HG02610 (cell line): ENCODE measurements around the gene SLC35B1.

Source experiments
- ATAC-seq: cut with Tn5 transposase; IDR thresholded peaks from one replicate; pipeline ENCODE4 v1.9.1; 2021; ENCODE audit warnings: mild to moderate bottlenecking, moderate library complexity; ENCODE audit not compliant: unreplicated experiment

SLC35B1 gene

DNA sequence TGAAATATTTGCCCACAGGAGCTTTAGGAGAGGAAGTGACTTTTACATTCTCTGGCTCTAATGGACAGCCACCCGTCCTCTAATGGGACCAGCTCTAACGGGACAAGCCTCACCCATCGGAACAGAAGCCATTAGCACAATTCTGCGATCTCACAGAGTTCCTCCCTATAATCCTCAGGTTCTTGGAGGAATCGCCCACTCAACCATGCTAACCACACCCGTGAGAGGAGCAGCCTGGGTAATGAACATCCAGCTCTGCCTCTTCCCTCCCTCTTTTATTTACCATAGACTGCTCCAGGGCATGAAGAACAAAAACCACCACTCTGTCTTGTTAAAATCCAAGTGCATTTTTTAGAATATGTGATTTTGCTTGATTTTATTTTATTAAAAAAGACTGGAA is 6.8 kb downstream of the SLC35B1 start:
- ATAC-seq, result no peak

DNA sequence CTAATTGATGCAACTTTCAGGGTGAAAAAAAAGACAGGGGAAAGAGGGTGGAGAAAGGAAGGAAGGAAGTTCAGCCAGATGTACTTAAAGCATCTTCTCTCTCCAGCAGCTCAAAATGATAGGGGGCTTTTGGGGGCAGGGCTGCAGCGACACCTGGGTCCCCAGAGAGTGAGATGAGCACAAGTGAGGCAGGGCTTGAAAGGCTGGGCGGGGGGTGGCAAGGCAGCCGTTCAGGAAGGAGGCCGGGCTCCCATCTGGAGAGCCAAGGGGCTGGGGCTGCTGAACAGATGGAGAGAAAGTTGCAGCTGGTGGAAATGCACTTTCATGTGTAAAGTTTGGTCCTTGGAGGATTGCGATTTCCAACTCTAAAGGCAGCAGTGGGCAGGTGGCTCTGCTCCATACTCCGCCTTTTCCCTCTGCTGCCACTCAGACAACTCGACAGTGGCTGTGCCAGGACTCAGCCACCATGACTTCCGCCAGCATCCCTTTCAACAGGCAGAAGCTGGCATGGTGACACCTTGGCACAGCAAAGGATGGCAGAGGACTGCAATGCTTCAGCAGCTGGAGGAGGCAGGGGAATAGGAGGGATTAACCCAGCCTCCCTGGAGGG is 7.7 kb downstream of the SLC35B1 start:
- no peak for ATAC-seq

DNA sequence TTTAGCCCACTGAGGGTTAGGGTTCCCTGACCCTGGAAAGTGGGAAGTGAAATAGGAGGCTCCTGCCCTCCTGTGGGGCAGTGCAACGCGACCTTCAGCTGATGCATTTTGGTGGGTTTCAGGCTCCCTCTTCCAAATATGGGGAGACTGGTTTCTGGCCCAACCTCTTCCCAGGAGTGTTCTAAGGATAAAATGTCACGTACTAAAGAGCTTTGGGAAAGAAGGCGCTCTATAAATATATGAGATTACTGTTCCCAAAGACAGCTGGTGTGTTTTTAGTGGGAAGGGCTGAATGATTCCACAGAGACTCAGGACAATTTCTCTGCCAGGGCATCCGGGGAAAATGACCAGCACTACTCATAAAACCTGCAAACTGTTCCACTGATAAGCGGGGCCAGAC is 9.8 kb downstream of the SLC35B1 start:
- ATAC-seq, result no peak

DNA sequence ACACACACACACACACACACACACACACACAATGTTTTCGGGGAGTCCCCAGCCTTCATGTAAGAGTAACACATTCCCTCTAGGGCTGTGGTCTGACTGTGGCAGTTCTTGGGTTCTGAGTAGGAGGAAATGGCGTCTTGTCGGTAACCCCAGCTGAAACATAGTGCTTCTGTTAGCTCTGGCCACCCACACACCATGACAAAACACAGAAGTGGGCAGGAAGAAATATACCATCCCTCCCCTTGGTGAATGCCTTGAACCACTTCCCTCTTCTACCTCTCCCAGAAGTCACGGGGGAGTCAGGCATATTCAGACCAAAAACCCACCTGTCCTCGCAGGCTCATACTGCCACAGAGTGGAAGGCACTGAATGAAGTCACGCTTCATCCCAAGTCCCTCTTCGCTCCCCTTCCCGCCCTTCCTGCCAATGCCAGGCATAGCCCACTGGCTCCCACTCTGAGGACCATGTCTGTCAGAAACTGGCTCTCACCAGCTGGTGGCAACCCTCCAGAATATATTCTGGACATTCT is 11.5 kb downstream of the SLC35B1 start:
- peak; percentile 79 for ATAC-seq

DNA sequence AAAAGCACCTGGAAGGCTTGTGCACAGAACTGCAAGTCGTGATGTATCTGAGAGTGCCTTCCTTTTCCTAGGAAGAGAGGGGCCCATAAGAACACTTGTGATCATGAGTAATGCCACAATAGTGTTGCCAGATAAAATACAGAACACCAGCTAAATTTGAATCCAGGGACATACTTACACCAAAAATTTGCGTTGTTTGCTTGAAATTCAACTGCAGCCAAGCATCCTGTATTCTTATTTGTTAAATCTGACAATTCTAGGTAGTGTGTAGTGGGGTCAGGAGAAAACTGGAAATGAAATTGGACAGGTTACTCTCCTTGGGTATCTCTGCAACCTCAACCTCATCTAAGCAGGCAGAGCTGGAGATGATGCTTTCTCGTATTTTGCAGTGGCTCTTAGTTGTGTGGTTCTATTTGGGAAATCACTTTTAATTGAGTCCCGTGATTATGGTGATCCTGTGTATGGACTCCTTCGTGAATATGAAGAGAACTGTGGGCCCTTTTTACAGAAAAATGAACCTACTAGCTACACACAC is 12.0 kb downstream of the SLC35B1 start:
- no peak for ATAC-seq

DNA sequence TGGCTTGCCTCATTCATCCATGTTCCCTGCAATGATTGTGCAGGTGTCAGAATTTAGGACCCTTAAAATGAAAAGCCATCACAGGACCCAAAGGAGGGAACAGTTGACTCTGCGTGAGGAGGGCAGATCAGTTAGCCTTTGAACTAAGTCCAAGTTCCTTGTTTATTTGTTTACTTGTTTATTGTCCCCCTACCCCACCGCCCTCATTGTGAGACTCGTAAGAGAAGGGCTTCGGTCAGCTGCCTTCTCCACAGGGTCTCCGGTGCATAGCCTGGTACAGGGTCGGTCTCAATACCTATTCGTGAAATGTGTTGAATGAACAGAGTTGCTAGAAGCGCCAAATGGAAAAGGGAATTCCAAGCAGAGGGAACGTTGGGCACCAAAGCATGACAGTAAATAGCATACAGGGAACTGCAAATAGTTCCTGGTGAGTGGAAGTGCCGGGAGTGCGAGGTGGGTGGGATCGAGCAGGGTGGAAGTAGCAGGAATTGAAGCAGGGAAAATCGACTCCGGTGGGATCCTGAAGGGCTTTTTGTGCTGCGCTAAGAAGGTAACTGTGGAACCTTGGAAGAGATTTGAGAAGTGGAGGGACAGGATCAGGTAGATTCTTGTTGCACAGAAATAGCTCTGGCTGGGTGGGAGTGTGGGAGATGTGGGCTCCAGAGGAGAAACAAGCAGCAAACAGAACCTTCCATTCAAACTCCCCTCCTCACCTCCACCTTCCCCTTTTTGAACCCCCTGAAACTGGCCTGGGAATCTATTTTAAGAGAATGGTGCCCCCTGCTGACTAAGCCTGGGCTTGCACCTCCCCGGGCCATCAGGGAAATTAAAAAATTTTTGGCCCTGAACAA is 12.7 kb downstream of the SLC35B1 start:
- ATAC-seq, result no peak

DNA sequence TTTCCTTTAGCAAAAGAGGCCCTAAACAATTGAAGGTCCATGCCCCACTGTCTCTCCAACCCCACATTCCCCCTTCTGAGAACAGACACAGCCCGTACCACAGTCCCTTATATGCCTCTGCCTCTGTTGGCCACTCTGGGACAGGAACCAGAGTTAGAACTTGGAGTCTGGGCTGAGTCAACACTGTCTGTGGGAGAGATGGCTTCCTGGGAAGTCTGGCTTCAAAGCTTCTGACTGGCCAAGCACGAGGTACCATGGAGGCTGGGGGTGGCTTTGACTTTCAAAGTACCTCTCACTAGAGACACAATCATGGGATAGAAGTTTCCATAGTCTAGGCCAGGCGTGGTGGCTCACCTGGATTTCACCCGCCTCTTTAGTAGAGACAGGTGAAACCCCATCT is 15.0 kb downstream of the SLC35B1 start:
- ATAC-seq, result no peak

DNA sequence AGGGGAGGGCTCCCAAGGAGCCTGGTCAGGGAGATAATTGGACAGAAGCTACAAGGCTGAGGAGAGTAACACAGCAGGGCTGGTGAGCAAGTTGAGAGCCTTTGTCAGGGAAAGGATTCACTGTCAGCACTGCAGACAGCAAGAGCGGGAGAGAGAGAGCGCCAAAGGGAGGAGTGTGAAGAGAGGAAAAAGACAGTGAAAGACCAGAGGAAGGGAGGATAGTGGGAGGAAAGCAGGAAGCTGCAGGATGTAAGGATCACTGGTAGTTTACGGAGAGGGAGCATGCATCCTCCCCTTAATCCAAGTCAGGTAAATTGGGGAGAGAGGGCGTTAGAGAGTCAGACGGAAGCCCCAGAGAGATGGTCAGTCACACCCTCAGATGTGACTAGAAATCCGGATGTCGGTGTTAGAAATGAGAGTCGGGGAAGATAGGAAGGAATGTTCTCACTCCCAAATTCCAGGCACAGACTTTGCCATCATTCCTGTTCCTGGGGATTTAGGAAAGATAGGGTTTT is 16.0 kb downstream of the SLC35B1 start:
- ATAC-seq, result no peak

DNA sequence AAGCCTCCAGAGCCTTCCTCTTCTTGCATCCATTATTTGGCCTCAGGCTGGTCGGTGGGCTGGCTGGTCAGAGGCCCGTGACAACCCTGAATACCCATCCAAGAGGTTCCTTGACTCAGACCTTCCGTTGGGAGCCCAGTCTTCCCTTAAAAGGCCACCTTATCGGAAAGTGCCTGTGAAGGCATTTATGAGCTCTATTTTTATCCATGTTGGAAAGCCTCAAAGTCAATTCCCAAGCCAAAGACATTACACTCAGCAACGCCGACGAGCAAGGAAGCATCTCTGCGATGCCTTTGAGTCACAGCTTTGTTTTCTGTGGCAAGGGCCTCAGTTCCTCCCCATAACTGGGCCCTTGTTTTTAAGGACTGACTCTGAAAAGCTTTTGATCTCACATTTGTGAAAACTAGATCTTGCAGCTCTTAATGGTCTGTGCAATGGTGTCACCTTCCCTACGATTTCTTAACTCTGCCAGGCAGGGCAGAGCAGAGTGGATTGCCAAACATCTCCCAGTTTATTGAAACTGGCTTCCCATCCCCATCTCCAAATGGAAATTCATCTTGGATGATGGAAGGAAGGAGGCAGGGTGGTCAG is 16.6 kb downstream of the SLC35B1 start:
- ATAC-seq, result no peak

DNA sequence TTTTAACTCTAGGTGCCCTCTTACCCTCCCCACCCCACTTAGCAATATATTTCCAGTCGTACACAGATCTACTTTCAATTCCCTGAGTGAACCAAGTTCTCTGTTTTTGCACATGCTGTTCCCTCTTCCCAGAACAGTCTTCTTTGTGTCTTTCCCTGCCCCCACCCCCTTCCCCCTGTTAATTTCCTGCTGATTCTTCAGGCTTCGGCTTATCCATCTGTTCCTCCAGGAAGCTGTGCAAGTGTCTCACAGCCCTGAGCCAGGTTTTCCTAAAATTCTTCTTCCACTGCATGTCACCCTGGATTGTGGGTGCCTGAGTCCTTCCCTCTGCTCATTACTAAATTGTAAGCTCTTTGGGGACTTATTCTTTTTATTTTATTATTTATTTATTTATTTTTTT is 17.5 kb downstream of the SLC35B1 start:
- ATAC-seq, result no peak

DNA sequence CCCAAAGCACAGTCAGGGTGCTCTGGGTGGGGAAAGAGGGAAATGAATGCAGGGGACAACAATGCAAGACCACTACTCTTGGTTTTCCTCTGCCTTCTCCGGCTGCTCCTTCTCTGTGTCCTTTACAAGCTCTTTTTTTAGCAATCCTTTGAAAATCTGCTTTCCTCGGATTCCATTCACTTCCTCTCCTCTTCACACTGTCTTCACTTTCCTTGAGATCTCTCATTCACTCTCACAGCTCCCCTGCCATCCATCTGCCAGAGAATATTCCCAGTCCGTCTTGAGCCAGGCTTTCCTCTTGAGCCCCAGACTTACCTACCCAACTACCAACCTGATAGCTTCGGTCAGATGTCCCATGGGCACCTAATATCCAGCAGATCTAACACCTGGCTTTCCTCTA is 18.9 kb downstream of the SLC35B1 start:
- no peak for ATAC-seq

DNA sequence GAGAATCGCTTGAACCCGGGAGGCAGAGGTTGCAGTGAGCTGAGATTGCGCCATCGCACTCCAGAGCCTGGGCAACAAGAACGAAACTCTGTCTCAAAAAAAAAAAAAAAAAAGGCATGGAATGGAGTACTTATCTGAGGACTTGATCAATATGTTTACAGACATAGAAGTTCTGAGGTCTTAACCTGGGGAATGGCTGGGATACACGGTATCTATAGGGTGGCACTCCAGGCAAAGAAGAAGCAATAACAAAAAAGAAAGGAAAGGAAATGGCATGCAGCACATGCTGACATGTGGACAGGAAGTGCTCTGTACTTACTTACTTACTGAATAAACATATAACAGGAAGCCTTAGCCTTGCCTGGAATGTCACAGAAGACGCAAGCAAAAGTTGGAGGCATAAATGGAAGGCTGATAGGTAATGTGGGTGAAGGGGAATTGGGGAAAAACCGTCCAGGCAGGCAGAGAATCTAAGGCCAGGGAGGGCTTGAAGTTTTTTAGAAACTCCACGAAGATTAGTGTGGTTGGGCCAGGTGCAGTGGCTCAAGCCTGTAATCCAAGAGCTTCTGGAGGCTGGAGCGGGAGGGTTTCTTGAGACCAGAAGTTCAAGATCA is 19.8 kb downstream of the SLC35B1 start:
- no peak for ATAC-seq

DNA sequence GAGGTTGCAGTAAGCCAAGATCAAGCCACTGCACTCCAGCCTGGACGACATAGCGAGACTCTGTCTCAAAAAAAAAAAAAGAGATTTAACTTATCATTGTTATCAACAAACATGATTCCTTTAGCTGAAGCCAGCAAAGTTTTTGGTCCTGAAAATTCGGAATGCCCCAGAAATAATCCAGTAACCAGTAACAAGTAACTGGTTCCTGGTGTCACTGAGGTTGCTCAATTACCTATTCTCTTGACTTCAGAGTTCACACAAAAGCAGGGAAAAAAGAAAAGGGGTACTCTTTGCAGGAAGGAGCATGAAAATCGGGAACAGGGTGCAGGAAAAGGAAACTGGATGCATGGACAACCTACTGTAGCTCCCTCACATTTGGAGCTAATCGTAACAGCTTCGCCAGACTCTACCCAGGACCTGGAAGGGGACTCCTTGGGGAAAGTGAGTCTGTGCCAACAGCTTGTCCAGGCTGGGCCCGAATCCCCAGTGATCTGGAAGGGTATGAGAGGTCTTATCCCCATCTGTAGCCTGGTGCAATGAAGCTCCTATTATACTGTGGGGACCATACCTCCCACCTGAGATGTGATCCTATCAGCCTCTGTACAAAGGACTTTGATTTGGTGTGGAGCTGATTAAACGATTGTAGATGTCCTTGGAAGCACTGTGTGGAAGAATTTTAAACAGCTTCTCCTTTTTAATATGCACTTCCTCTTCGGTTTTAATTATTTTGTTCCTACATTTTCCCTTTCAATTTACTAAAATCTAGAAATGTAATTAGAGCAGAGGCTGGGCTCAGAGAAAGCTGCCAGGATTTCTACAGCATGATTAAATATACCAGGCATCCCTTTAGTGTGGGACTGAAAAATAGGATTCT is 26.4 kb downstream of the SLC35B1 start:
- ATAC-seq, result no peak

DNA sequence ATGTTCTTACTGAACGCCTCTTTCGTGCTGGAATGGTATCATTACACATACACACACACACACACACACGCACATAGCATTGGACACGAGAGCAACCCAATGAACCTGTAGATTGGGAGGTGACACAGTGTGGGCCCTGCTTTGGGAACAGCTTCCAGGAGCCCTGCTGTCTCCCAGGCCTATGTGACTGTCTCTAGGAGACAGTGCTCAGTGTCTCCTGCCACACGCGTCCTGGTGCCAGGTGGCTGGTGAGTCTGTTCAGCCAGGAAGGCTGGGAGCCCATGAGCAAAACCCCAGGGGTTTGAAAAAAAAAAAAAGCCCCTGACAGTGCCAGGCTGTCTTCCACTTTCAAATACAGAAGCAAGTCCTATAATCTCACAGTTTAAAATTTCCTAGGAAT is 27.4 kb downstream of the SLC35B1 start:
- no peak for ATAC-seq

DNA sequence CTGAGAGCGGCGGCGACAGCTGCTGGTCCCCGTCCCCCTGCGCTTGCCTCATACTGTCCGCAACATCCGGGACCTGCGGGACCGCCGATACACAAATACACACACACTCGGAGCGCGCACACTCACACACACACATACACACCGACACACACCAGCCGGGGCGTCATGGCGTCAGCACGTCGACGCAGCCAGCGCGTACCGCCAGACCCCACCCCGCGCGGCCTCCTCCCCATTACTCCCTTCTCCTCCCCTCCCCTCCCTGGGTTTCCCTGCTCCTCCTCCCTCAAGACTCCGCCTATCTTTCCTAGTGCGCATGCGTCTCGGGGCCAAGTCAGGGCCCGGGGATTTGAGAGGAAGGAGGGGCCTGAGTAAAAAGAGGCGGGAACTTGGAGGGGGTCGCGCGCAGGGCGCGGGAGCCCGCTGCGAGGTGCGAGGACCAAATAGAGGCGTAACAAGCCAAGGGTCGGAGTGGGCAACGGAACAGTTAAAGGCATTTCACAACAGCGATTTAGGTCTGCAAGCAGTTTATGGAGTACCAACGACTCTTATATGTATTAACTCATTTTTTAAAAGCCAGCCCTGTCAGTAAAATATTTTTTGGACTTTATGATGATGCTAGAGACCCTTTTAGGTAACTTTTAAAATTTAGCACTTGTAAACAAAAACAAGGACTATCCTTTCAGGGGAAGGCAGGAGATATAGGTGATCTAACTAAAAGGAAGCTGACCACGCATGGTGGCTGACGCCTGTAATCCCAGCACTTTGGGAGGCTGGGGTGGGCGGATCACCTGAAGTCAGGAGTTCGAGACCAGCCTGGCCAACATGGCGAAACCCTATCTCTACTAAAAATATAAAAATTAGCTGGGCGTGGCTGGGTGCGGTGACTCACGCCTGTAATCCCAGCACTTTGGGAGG is 29.6 kb downstream of the SLC35B1 start, which contains the start of gene SPOP:
SPOP (minus strand) TSS at position 165 of the 915 bp plus-strand sequence. CDS start 55,287 bp downstream, outside the sequence.
- ATAC-seq, result peak; percentile 83

DNA sequence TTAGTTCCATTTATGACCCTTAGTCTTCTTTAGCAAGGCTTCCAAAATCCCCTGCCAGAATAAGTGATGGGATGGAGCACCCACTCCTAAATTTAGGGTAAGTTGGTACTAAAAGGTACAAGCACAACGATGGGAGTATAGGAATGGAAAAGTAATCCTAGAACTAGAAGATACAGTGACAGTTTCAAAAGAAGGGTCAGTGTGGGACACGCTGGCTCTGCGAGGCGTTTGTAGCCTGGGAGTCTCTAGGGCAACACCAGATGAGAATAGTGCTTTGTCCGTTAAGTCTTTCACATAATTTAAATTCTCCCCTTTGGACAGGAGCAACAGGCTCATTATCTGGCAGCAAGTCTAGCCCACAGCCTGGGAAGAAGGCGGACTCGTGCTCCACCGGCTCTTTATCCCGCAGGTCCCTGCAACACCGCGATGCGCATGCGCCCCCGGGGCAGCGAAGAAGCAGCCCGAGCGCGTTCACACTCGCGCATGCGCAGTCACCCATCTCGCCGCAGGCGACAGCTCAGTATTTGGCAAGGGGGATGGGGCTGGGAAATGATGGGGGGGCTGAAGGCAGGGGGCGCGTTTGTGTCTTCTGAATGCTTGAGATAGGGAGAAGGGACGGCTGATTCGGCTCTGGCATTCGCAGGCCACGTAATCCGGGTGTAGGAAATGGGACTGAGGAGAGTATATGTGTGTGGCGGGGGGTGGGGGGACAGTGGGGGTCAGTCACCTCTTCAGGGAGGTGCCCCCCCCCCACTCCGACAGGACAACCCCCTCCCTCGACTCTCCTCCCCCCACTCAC is 30.4 kb downstream of the SLC35B1 start:
- ATAC-seq, result peak; percentile 38

DNA sequence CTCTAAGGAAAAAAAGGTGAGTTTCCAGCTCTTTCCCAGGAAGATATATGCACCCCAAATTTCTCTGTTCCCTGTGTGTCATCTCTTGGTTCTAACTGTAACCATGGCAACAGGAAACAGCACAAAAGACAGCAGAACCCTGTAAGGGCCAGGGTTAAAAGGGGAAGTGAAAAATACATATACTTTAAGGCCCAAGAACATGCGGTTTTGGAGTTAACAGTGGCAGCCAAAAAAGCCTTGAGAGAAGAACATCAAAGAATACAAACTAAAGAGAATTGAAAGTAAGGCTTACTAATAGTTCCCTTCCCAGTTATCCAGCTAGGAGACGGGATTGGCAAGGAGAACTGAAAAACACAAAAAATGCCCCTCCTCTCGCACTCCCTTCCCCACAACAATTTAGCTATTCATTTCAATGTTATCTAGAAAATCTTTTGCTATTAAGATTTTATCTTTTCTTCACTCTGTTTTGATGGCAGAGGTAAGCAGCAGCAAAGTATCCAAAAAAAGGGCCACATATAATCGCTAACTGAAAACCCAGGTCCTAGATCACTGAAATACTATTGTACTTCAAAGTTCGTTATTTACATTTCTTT is 31.4 kb downstream of the SLC35B1 start:
- ATAC-seq, result peak; percentile 62

DNA sequence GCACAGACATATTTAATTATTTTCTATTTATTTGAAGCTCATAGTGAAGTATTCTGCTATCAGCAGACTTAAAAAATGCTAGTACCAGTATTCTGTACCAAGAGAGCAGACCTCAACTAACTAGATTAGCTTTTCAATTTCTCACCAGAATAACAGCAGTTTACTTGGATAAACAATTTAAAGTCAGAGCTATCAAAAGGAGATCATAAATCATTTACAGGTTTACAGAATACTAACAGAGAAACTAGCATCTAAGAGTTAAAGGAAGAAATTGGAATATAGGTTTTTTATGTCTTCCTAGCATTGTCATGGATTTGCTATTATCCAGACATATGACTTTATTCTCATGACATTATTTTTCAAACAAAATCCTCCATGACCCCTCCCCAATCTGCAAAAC is 33.3 kb downstream of the SLC35B1 start:
- ATAC-seq, result no peak
